Stimulated activated CD8-positive, alpha-beta memory T cell treated with anti-CD3 and anti-CD28 coated beads, Interleukin-7, amount 100 ng/mL, for 1 hour (primary cell): ENCODE results near the gene NLGN1.

ENCODE experiments used
- DNase-seq, 2 donors: peaks; one replicate each; pipeline ENCODE4 v3.0.0-alpha.2; 2020; ENCODE audit warnings: low read depth in 2 of 2

Gene NLGN1

GRCh38 chr3:173911446-173911845 lies 513.9 kb downstream of the NLGN1 start:
- no peak for DNase-seq

- DNase-seq, result no peak
These were observed 514.6 kb downstream of the NLGN1 start for GRCh38 chr3:173912126-173912525.

GRCh38 chr3:173913397-173913796 lies 515.9 kb downstream of the NLGN1 start:
- DNase-seq, result no peak

- no peak for DNase-seq
These were observed 516.5 kb downstream of the NLGN1 start for GRCh38 chr3:173913974-173914421.

- DNase-seq, result no peak
These were observed 519.3 kb downstream of the NLGN1 start for GRCh38 chr3:173916799-173917198.

- DNase-seq, result no peak
These were observed 522.8 kb downstream of the NLGN1 start for GRCh38 chr3:173920386-173920785.

- no peak for DNase-seq
These were observed 524.2 kb downstream of the NLGN1 start for GRCh38 chr3:173921732-173922131.

- no peak for DNase-seq
These were observed 525.7 kb downstream of the NLGN1 start for GRCh38 chr3:173923204-173923603.

GRCh38 chr3:173930251-173930650 lies 532.7 kb downstream of the NLGN1 start:
- no peak for DNase-seq

- no peak for DNase-seq
These were observed 535.1 kb downstream of the NLGN1 start for GRCh38 chr3:173932624-173933023.

GRCh38 chr3:173933113-173933512 lies 535.6 kb downstream of the NLGN1 start:
- no peak for DNase-seq

GRCh38 chr3:173936316-173936715 lies 538.8 kb downstream of the NLGN1 start:
- no peak for DNase-seq

GRCh38 chr3:173938159-173938558 lies 540.6 kb downstream of the NLGN1 start:
- no peak for DNase-seq

- DNase-seq, result no peak
These were observed 541.1 kb downstream of the NLGN1 start for GRCh38 chr3:173938616-173939015.

GRCh38 chr3:173939331-173939730 lies 541.8 kb downstream of the NLGN1 start:
- DNase-seq, result no peak

- no peak for DNase-seq
These were observed 545.7 kb downstream of the NLGN1 start for GRCh38 chr3:173943264-173943663.

GRCh38 chr3:173945170-173945569 lies 547.6 kb downstream of the NLGN1 start:
- DNase-seq, result no peak

- DNase-seq, result no peak
These were observed 548.3 kb downstream of the NLGN1 start for GRCh38 chr3:173945806-173946205.

- DNase-seq, result no peak
These were observed 557.1 kb downstream of the NLGN1 start for GRCh38 chr3:173954647-173955046.

- DNase-seq, result no peak
These were observed 560.1 kb downstream of the NLGN1 start for GRCh38 chr3:173957646-173958045.

- DNase-seq, result no peak
These were observed 561.3 kb downstream of the NLGN1 start for GRCh38 chr3:173958805-173959204.

GRCh38 chr3:173970281-173970680 lies 572.7 kb downstream of the NLGN1 start:
- DNase-seq, result no peak

- DNase-seq, result no peak
These were observed 578.7 kb downstream of the NLGN1 start for GRCh38 chr3:173976281-173976680.

GRCh38 chr3:173977747-173978146 lies 580.2 kb downstream of the NLGN1 start:
- no peak for DNase-seq

- DNase-seq, result no peak
These were observed 585.8 kb downstream of the NLGN1 start for GRCh38 chr3:173983343-173983742.
